ENCODE measurements around the gene ABCG1.

ABCG1 gene

DNA sequence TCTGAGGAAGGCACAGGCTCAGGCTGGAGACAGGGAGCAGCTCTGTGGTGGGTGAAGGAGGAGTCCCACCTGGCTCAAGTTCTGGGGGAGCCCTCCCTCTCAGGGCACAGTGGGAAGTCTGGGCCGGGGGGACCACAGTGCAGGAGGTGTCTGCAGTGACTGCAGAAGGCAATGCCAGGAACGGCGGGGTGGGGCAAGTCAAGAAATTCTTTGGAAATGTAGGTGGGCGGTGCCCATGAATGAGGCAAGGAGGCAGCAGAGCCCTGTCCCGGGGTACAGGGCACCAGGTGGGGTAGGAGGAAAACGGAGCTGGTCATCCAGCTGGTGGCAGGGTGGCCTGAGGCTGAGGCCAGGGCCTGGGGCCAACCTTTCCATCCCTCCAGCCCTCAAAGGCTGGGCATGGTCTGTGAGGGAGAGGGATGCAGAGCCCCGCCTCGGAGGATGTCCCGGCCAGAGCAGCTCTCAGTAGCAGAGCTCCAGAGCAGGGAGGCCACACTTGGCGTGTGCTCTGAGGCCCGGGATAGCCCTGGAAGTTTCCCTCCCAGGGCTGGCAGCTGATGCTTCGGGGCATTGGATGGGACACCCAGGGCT lies 91.6 kb downstream of the ABCG1 start:
- no peak for DNase-seq

DNA sequence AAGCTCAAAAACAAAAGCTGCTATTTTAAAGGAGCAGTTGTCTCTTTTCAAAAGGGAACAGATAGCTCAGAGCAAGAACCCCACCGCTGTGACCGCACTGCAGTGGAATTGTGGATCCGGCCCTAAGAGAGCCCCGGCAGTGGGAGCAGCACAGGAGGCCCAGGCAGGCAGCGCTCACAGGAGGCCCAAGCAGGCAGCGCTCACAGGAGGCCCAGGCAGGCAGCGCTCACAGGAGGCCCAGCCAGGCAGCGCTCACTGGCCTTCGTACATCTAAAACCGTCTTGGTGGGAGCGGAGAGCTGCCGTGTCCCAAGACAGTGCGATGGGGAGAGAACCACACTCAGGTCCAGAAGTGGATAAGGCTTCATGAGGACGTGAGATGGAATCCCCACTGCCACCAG lies 92.2 kb downstream of the ABCG1 start:
- DNase-seq = no peak

DNA sequence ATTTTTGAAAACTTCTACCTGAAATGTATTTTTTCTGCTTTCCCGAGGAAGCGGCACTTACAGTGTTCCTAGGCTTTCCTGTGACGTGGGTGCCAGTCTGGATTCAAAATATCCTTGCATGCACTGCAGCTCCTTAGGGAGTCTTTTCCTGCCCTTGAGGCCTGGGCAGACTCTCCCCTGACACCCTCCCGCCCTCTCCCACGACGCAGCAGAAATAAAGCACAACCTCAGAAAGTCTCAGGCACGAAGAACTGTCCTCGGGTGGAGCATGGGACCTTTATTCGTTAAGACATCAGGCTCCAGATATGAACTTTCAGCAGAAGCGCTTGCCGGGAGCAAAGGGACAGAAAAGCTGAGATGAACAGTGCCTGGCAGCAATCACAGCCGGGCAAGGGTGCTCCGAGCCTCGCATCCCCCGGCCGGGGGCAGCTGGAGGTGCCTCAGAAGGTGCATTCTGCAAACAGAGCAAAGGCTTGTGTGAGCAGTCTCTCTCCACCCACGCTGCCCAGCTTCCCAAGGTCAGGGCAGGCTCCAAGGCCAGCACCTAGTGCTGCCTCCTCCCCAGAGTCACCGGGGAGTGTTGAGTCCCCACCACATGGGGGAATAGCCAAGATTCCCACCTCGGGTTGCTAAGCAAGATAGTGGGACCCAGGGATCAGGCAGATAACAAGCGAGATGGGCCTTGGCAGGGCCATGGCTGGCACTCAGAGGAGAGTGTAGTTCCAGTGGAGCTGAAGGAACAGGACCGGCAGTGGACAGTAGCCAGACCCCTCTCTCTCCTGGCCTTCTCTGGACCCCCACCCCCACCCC lies 93.1 kb downstream of the ABCG1 start:
- DNase-seq = no peak

DNA sequence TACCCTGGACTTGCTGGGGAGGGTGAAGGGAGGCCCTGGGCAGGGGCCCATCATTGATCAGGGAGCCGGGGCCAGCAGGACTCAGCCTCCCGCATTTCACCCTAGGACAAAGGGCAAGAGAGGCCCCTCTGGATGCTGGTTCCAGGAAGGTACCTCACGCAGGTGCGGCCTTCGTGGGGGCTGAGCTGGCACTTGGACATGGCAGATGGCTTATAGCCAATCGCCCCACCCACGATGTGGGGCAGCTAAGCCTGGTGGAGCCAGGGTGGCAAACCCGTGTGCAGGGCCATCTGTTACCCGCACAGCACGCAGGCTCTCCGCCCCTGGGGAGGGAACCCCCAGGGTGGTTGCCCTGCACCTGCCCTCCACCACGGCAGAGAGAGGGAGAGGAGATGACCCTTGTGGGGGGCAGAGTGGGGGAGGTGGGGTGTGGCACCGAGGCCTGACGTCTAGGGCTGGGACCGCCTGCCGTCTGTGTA lies 93.7 kb downstream of the ABCG1 start:
- no peak for DNase-seq

DNA sequence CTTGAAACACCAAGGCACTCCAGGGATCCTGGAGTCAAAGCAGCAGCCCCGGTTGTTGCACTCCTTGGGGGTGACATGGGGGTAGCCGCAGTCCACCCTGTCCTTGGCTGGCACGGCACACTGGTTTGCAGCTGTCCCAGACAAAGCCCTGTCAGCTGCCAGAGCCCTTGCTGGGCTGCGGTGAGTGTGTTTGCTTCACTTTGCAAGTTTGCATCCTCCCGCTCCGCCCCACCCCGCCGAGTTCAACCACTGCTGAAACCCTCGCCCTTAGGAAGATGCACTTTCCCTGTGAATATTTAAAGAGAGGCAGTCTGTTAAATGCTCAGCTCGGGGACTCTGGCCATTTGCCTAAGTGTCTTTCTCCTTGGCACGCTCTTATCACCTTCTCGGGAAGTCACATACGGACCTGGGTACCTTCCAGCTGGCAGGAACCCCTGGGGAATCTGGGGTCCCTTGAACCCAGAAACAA lies 94.6 kb downstream of the ABCG1 start:
- no peak for DNase-seq

DNA sequence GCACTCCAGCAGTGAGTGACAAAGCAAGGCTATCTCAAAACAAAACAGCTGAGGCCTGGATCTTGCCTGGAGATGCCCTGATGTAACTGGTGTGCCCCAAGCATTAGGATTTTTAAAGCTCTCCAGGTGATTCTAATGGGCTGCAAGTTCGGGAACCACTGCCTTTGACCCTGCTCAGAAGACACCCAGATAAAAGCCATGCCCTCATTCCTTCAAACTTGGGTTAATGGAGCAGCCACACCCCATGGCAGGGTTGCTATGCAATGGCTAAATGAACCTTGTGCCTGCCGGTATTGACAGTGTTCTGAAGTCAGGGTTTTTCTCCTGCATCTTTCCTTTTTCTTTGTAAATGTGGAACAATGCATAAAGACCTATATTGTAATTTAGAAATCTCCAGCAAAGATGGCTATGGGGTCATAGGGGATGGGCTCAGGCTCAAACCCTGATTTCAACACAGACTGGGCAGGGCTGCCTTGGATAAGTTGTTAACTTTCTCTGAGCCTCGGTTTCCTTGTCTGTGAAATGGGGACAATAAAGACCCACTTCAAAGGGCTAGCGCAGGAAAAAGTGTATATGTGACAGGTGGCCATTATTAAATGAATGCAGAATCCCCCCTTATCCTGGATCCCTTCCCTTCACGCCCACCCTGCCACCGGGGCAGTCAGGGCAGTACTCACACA lies 95.8 kb downstream of the ABCG1 start:
- DNase-seq = no peak

DNA sequence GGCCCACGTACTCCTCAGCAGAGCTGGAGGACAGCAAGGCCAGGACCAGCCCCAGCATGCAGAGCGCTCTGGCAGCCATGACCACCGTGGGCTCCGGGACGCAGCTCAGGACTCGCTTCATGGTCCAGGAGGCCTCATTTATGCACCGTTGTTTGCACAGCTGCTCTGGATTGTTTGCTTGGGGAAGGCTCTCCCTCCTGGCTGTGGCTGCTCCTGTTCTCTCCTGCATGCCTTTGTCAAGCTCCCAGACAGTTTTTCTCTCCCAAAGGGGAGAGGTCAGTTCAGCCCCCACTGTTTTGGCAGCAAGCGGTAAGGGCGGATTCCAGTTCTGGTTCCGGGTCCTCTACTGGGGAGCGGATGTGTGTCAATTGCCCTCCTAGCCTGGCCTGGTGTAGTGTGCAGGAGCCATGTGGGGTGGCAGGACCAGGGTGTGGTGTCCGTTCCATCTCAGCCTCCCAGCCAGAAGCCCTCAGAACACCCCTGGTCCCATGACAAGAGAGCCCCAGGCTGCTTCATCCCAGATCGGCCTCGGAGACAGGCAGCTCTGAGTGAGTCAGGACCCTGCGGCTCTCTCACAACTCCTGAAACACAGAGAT lies 96.5 kb downstream of the ABCG1 start, which contains the start of gene TFF3:
Gene TFF3 (minus strand): TSS at position 114 of the 596 bp plus-strand sequence. CDS start 35 bp downstream, at position 79.
- DNase-seq = no peak

DNA sequence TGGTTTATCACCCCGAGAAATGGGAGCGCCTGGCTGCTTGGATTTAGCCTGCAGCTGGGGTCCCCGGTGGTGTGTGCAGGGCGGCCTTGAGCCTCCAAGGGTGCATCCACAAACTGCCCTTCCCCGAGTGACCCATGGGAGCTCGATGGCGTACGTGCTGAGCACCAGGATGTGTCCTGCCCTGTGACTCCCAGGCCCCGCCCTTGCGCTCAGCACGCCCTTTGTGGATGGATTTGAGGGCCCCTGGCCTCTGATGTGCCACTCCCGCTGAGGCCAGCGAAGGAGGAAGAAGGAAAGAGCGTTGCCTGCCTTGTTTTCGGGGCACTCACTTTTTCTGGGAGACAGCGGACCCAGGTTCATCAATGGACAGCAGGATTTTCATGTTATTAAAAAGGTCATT lies 98.0 kb downstream of the ABCG1 start:
- DNase-seq = no peak

DNA sequence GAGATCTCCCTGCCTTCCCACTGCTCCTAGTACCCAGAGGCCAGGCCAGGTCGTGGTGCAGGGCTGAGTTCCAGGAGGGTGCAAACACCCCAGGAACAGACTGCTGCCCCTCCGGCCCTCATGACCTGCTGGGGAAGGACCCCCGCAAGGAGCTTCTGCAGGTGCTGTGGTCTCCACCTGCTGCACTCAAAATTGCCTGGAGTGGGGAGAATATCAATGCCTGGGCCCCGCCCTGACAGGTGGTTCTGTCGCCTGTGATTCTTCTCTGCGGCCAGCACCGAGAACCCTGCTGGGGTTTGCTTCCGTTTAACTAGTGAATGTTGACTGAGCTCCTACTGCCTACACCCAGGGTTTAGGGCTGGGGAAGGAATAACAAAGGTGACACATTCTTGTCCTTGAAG lies 98.4 kb downstream of the ABCG1 start:
- DNase-seq = no peak

DNA sequence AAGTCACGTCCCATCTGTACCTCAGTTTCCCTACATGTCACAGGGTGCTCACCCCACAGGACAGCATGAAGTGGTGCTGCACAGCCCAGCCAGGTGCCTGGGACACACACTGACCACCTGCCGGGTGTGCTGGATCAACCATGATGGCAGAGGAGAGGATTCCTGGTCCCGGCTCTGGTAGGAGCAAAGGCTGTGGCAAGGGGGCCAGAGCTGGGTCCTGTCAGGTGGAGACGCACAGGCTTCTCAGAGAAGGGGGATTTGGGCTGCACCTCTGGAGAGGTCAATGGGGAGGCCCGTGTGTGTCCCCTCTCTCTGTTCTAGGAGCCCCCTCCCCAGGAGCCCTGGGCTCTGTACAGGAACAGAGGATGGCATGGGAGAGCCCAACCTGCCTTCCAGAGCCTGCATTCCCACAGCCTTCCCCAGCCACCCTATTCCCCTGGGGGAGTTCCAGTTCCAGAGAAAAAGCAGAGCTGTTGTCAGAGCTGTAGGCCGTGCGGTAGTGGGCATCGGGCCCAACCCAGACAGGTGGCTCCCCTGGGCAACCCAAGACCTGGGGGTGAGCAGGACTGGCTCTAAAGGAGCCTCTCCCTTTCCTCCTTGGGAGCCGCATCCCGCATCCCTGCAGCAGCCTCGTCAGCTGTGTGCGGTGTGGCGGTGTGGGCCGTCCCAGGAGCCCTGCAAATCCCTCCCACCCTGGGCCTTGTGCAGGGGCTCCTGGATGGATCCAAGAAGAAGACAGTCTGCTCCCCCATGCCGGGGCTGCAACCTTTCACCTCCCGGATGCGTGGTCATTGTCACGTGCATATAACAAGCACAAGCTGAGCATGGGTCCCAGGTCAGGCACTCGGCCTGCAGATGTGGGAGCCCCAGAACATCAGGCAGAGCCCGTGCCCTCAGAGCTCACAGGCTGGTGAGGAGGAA lies 99.1 kb downstream of the ABCG1 start:
- DNase-seq = no peak

DNA sequence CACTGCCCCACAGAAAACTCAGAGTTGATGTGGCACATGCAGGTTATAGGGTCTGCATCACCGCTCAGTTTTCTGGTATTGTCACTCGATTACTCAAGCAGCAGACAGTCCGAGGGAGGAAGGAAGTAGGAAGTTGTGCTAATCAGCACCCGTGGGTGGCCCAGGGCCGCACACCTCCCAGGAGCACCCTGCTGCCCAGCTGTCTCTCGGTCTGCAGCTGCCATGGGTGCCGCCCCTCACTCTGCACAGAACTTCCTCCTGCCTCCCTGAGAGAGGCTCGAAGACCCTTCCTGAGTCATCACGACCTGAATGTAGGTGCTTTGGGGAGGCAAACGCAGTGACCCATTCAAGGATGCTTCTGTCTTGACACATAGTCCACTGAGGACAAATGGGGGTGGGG lies 100.4 kb downstream of the ABCG1 start:
- DNase-seq = no peak

DNA sequence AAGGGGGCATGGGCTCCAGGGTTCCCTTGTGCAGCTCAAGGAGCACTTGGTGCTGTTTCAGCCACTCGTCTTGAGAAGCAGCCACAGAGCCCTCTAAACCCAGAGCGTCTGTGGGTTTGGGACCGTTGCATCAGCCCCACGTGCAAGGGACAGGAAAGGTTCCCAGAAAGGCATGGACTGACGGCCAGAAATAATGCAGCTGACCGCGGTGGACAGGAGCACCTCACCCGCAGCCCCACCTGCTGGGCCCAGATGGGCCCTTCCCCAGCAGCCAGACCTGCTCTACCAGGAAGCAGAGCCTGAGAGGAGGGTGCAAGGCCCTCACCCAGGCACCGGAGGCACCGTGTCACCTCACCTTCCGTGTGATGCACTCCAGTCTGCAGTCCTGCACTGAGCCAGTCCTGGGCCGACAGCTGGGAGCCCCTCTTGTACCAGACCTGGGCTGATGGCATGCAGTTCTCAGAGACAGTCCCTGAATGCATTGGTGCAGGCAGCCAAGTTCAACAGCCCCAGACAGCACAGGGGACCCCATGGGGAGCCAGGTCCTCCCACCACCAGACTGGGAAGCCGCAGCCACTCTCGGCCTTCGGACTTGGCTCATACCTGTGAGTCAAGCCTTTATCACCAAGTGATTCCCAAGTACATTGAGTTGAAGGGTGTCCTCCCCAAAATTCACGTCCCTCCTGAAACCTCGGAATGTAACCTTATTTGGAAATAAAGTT lies 101.1 kb downstream of the ABCG1 start:
- DNase-seq = no peak

DNA sequence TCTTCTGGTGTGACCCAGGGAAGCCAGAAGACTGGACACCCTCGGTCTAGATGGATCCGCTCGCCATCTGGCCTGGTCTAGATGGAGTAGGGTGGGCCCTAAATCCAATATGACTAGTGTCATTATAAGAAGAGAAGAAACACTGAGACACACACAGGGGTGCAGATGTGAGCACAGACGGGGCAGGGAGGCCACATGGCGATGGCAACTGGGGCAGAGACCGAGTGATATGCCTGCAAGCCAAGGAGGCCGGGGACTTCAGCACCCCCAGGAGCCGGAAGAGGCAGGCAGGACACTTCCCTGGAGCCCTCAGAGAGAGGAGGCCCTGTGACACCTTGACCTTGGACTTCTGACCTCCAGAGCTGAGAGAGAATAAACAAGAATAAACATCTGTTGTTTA lies 101.9 kb downstream of the ABCG1 start:
- no peak for DNase-seq

DNA sequence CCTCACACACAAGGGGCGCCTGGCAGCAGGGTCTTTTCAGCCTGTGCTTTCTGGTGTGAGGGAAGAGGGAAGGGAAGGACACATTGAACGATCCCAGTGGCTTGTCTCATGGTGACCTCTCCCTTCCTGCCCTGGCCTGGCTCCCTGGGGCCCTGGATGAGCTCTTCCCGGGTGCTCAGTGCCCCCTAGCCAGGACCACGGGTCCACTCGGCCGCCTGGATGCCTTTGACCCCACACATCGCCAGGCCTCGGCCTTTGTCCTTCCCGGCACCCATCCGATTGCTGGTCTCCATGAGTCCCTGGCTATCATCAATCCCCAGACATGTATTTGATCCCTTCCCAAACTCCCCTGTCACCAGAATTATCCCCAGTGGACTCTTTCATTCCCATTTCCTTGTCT lies 102.3 kb downstream of the ABCG1 start:
- no peak for DNase-seq

DNA sequence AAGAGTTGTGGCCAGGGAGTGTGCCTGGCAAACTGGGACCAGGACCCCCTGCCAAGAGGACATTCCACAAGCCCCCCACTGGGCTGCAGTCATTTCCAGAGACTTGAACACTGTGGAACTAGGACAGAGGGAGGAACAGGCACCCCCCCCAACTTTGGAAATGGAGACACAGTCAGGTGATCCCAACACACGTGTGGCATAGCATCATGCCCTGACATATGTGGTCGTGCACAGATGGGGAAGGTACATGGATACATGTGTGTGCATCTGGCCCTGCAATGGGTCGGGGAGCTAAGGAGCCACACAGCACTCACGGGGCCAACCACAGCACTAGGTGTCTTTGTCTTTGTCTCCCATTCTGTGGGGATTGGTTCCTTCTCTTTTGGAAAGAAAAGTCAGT lies 102.9 kb downstream of the ABCG1 start:
- no peak for DNase-seq

DNA sequence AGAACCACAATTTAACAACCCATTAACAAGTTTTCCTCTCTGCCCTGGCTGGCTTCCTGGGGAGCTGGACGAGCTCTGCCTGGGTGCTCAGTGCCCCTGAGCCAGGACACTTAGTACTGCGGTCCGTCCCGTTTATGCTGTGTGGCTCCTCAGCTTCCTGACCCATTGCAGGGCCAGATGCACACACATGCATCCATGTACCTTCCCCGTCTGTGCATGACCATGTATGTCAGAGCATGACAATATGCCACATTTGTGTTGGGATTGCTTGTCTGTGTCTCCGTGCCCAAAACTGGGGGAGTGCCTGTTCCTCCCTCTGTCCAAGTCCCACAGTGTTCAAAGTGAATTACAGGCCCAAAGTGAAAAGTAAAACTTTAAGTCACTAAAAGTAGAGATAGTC lies 106.0 kb downstream of the ABCG1 start:
- DNase-seq = no peak

DNA sequence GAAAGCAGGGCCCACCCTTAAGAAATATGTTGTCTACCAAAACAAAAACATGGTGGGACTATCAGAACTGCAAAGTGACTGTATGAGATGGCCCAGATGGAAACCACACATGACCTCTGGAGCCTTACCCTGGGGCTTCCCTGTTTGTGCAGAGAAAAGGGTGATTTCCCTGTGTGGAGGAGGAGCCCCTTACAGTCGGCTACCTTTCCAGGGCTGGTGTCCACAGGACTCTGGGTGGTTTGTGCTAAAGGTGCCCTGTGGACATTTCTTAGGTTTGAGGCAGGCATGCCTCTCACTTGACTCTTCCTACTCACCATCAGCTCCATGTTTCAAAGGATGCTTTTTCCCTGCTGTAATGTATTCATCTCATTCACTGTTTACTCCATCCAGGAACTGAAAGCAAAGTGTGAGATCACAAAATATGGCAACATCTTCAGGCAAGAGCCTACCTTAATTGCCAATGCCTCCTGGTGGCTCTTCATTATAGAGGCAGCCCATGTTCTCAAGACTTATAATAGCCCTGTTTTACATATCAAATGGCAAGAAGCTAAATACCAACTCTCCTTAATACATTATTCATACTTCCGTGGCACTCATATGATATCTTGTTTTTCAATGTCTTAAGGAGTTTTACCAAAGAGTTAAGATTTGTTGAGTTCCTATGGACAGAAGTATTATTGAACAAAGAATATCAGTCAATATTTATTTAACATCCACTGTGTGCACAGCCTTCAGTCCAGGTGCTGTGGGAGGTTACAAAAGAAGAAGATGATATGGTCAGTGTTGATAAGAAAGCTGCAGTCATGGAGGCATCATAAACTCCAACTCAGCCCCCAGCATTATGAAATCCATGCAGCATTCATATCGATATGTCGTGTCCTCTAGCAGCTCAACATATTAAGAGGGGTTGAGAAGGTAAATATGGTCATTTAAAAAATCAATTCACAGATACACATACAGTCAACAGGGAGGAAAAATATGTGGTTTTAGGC lies 111.7 kb downstream of the ABCG1 start:
- DNase-seq = no peak

DNA sequence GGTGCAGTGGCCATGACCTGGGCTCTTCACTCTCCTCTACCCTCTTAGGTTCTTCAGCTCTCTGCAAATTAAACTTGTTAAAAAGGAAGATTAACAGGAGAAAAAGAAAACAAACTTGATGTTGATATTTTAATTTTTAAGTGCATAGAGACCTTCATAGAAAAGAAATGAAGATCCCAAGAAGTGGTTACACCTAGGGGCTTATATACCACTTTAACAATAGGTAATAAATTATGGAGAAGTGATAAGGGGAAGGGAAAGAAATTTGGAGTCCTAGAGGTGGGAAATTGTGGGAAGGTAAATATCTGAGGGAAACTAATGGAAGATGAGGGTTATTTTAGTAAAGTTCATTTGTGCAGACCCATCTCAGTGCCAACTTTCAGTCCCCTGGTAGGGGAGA lies 112.7 kb downstream of the ABCG1 start:
- DNase-seq = no peak

DNA sequence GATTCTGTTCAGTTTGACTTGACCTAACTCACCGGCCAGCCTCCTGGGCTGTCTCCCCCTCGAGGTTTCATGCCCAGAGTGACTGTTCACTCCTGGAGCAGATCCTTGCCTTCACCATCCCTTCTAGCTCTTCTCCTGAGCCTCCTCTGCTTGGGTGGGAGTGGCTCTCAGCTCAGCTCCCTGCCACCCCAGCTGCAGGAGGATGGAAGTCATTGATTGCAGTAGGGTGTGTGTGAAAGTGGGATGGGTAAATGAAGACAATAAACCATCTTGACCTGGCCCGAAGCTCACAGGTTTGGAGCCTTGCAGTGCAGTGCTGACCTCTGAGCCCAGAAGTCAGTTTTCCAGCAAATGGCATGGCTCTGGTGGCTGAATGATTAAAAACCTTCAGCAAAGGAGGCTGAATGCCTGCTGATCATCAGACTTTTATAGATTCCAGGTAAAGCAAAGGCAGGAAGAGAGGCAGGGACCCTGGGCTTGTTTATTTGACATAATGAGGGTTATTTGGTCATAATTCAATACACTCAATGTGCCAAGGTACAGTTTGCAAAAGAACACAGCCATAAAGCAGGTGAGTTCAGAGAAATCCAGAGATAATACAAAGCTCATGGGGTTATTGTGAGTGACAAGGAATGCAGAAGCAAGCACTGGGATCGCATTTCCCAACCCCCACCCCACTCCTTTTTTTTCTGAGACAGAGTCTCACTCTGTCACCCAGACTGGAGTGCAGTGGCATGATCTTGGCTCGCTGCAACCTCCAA lies 113.8 kb downstream of the ABCG1 start:
- DNase-seq = no peak

DNA sequence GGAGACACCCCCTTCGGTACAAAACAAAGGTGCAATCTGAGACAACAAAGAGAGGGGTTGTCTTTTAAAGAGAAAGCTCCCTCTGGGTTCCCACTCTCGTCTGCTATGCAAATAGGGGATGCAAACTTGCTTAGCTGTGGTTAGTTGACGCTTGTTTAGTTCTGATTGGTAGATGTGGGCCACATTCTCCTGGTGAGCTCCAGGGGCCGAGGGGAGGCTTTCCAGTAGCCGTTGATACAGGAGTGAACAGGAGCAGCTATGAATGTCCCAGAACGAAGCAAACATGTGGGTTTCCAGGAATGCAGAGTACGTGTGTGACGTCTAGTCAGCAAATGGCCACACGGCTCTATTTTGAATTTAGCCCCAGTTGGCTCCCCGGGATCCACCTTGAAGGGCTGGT lies 117.1 kb downstream of the ABCG1 start:
- DNase-seq = no peak

Measured in CD4-positive, alpha-beta T cell treated with Interleukin-4 for 4 hours (primary cell).